SK-N-SH treated with all-trans-retinoic acid at 6 μM for 48 hours (cell line): ENCODE results near the gene SPRR5.

Source experiments
- CREB5 ChIP-seq: fragments of 250-450 bp; sonication (Bioruptor Pico); IDR thresholded peaks from 2 replicates; pipeline ENCODE4 v1.5.1; 2020; ENCODE audit warnings: low read depth, mild to moderate bottlenecking, moderate library complexity
- CSDC2 ChIP-seq: fragments of 250-450 bp; sonication (Bioruptor Pico); IDR thresholded peaks from 2 replicates; pipeline ENCODE4 v1.5.0; 2020; ENCODE audit warnings: mild to moderate bottlenecking, moderate library complexity
- ESRRG ChIP-seq: fragments of 250-450 bp; sonication (Bioruptor Pico); IDR thresholded peaks from 2 replicates; pipeline ENCODE4 v1.6.1; 2021; ENCODE audit warnings: mild to moderate bottlenecking
- ISL1 ChIP-seq: fragments of 250-450 bp; sonication (Bioruptor Pico); IDR thresholded peaks from 2 replicates; pipeline ENCODE4 v2.1.2; 2022; ENCODE audit warnings: mild to moderate bottlenecking, moderate library complexity
- PATZ1 ChIP-seq: fragments of 250-450 bp; sonication (Bioruptor Pico); IDR thresholded peaks from 2 replicates; pipeline ENCODE4 v1.8.0; 2020; ENCODE audit warnings: mild to moderate bottlenecking, moderate library complexity, borderline replicate concordance
- RARB ChIP-seq: fragments of 250-450 bp; sonication (Bioruptor Pico); IDR thresholded peaks from 2 replicates; pipeline ENCODE4 v1.8.0; 2021; ENCODE audit warnings: mild to moderate bottlenecking, moderate library complexity
- SNAI2 ChIP-seq: fragments of 250-450 bp; sonication (Bioruptor Pico); IDR thresholded peaks from 2 replicates; pipeline ENCODE4 v1.5.0; 2020; ENCODE audit warnings: mild to moderate bottlenecking, moderate library complexity
- TOX ChIP-seq: fragments of 250-450 bp; sonication (Bioruptor Pico); IDR thresholded peaks from 2 replicates; pipeline ENCODE4 v1.8.0; 2021; ENCODE audit warnings: mild to moderate bottlenecking, moderate library complexity, borderline replicate concordance
- ZNF565 ChIP-seq: fragments of 450-650 bp; formaldehyde crosslinking; conservative IDR thresholded peaks from 2 replicates; pipeline ENCODE4 v1.5.0; 2020; ENCODE audit warnings: low read depth, mild to moderate bottlenecking, moderate library complexity

- TF ChIP-seq CSDC2 (CRISPR knock-in tag): no peak
- no peak for TF ChIP-seq ISL1 (CRISPR knock-in tag)
- no peak for TF ChIP-seq ESRRG
- no peak for TF ChIP-seq TOX
- TF ChIP-seq PATZ1 (CRISPR knock-in tag): no peak
- no peak for TF ChIP-seq SNAI2 (CRISPR knock-in tag)
- TF ChIP-seq ZNF565 (CRISPR knock-in tag): no peak
- TF ChIP-seq RARB: no peak
- no peak for TF ChIP-seq CREB5 (CRISPR knock-in tag)
These were observed 33.7 kb downstream of the SPRR5 start for GRCh38 chr1:152980676-152981075.
